HepG2 (cell line): ENCODE data around the gene CHMP4B. TPM values are rescaled to one million over a fixed set of nuclear protein-coding genes. Genes with fewer than 3 reads are reported as not detected.

Experiments used
- ARNT2 ChIP-seq: sonication (generic); formaldehyde crosslinking; IDR thresholded peaks from 2 replicates; pipeline ENCODE4 v1.8.0; 2022; ENCODE audit warnings: mild to moderate bottlenecking, low read depth, missing genetic modification reagents, moderate library complexity
- FOXA3 ChIP-seq: IDR thresholded peaks from 2 replicates; pipeline ENCODE4 v1.6.1; 2016; ENCODE audit warnings: missing genetic modification reagents, missing compliant biosample characterization
- HIVEP1 ChIP-seq: sonication (generic); formaldehyde crosslinking; IDR thresholded peaks from 2 replicates; pipeline ENCODE4 v1.4.0; 2020; ENCODE audit warnings: mild to moderate bottlenecking, missing genetic modification reagents
- HMGXB4 ChIP-seq, 2 experiments: sonication (generic) in 1 of 2; formaldehyde crosslinking in 1 of 2; IDR thresholded peaks; 2 replicates each; pipeline versions ENCODE4 v1.4.0 to v1.6.1; 2018 to 2020; ENCODE audit warnings: missing genetic modification reagents in 2 of 2, borderline replicate concordance in 1 of 2, low read depth in 1 of 2, mild to moderate bottlenecking in 1 of 2, missing biosample characterization in 1 of 2
- KLF6 ChIP-seq: IDR thresholded peaks from 2 replicates; pipeline ENCODE4 v1.8.0; 2016; ENCODE audit warnings: missing biosample characterization, missing genetic modification reagents
- NFATC3 ChIP-seq: sonication (generic); formaldehyde crosslinking; IDR thresholded peaks from 2 replicates; pipeline ENCODE4 v1.5.1; 2020; ENCODE audit warnings: mild to moderate bottlenecking, missing genetic modification reagents
- NFE2L2 ChIP-seq: fragments of 150-350 bp; IDR thresholded peaks from 2 replicates; pipeline ENCODE4 v1.6.1; 2014; ENCODE audit warnings: low read length
- POLR2A ChIP-seq, 2 experiments: IDR thresholded peaks; 2 replicates each; pipeline ENCODE4 v1.6.1; 2011; ENCODE audit warnings: low read depth in 2 of 2, low read length in 2 of 2, mild to moderate bottlenecking in 1 of 2, moderate library complexity in 1 of 2; ENCODE audit not compliant: insufficient read depth in 1 of 2
- RARA ChIP-seq: IDR thresholded peaks from 2 replicates; pipeline ENCODE4 v1.6.1; 2016; ENCODE audit warnings: missing genetic modification reagents, missing compliant biosample characterization
- REL ChIP-seq: sonication (generic); formaldehyde crosslinking; conservative IDR thresholded peaks from 2 replicates; pipeline ENCODE4 v1.8.0; 2022; ENCODE audit warnings: mild to moderate bottlenecking, missing genetic modification reagents, moderate library complexity
- RXRB ChIP-seq: IDR thresholded peaks from 2 replicates; pipeline ENCODE4 v1.6.1; 2016; ENCODE audit warnings: borderline replicate concordance, missing genetic modification reagents, missing compliant biosample characterization
- SMAD9 ChIP-seq: sonication (generic); formaldehyde crosslinking; IDR thresholded peaks from 2 replicates; pipeline ENCODE4 v1.5.1; 2020; ENCODE audit warnings: mild to moderate bottlenecking, missing genetic modification reagents
- WIZ ChIP-seq: sonication (generic); formaldehyde crosslinking; IDR thresholded peaks from 2 replicates; pipeline ENCODE4 v1.5.1; 2020; ENCODE audit warnings: mild to moderate bottlenecking, missing genetic modification reagents
- ZFP62 ChIP-seq: sonication (generic); formaldehyde crosslinking; IDR thresholded peaks from 2 replicates; pipeline ENCODE4 v1.4.0; 2020; ENCODE audit warnings: missing genetic modification reagents
- ZNF33B ChIP-seq: sonication (generic); formaldehyde crosslinking; IDR thresholded peaks from 2 replicates; pipeline ENCODE4 v1.5.1; 2020; ENCODE audit warnings: mild to moderate bottlenecking, missing genetic modification reagents
- ZNF577 ChIP-seq: sonication (generic); formaldehyde crosslinking; IDR thresholded peaks from 2 replicates; pipeline ENCODE4 v1.4.0; 2020; ENCODE audit warnings: mild to moderate bottlenecking, low read depth, missing genetic modification reagents, borderline replicate concordance
- ZNF670 ChIP-seq: sonication (generic); formaldehyde crosslinking; IDR thresholded peaks from 2 replicates; pipeline ENCODE4 v1.8.0; 2022; ENCODE audit warnings: mild to moderate bottlenecking, missing genetic modification reagents, borderline replicate concordance
- ZSCAN25 ChIP-seq: sonication (generic); formaldehyde crosslinking; IDR thresholded peaks from 2 replicates; pipeline ENCODE4 v1.8.0; 2022; ENCODE audit warnings: mild to moderate bottlenecking, missing genetic modification reagents
- polyA plus RNA-seq, 8 experiments: library from polyadenylated mRNA; depleted of rRNA in 3 of 8; stranded (reverse) in 7 of 8; unstranded in 1 of 8; fragments of >200 nt; fragmentation: Illumina TruSeq in 4 of 8; extraction: Trizol in 4 of 8; gene quantifications; 2 replicates each; pipeline versions ENCODE4 v1.2.1 to v1.2.3, GENCODE V29; 2011 to 2016; ENCODE audit warnings: low read depth in 4 of 8, missing spikeins in 1 of 8, mixed read lengths in 1 of 8; ENCODE audit not compliant: insufficient read depth in 1 of 8
- total RNA-seq, 5 experiments: library from RNA; depleted of rRNA; stranded (reverse); fragments of >200 nt; fragmentation: Illumina TruSeq; extraction: Trizol; gene quantifications; 2 replicates each; pipeline ENCODE4 v1.2.3, GENCODE V29; 2016; ENCODE audit warnings: low read depth in 1 of 5
- TF ChIP-seq, protein P1 (sequence below): sonication (generic); formaldehyde crosslinking; IDR thresholded peaks from 2 replicates; pipeline ENCODE4 v1.5.0; 2020; ENCODE audit warnings: mild to moderate bottlenecking, low read depth, missing genetic modification reagents, borderline replicate concordance
- TF ChIP-seq, protein P2 (sequence below): sonication (generic); formaldehyde crosslinking; IDR thresholded peaks from 2 replicates; pipeline ENCODE4 v1.4.0; 2020; ENCODE audit warnings: missing genetic modification reagents
- TF ChIP-seq, protein P3 (sequence below): IDR thresholded peaks from 2 replicates; pipeline ENCODE4 v1.6.1; 2016; ENCODE audit warnings: missing compliant biosample characterization, missing genetic modification reagents, borderline replicate concordance

The CHMP4B gene
- total and polyA plus RNA-seq, 2 of the 13 experiments (the other 11 are each of a cell fraction or from before 2014, with no cell fraction given) = 40.1 to 45.6 TPM

DNA sequence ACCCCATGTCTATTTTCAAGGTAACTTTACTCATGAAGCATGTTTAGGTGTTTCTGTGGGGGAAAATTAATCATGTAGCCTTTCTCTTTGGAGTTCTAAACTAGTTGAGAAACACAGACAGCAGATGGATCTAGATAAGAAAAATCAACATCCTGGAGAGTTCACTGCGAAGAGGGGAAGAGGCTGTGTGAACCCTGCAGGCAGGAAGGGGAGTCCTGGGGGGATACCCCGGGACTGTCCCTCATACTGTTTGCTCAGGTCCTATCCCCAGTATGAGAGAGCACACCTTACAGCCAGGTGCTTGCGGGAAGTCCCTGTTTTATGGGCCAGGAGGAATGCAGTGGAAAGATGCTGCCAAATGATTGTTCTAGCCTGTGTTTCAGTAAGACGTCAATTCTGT lies 32.7 kb downstream of the CHMP4B start (continued):
- TF ChIP-seq ARNT2 (CRISPR knock-in tag) (no peak), SMAD9 (CRISPR knock-in tag) (no peak), REL (CRISPR knock-in tag) (no peak), KLF6 (CRISPR knock-in tag) (no peak), NFE2L2 (no peak), POLR2A (IDR thresholded peaks at IDR 0.05; ENCODE audit: insufficient read depth in 1 of 2, low read depth in 2 of 2, low read length in 2 of 2) (no peak), HIVEP1 (CRISPR knock-in tag) (peak; percentile 71; the same call in 1 of the 2 replicates), ZNF577 (CRISPR knock-in tag) (no peak), ZSCAN25 (CRISPR knock-in tag) (no peak), RARA (CRISPR knock-in tag) (peak; percentile 59), HMGXB4 (CRISPR knock-in tag; IDR thresholded peaks at IDR 0.05; ENCODE audit: borderline replicate concordance in 1 of 2, low read depth in 1 of 2) (no peak), NFATC3 (CRISPR knock-in tag) (no peak), RXRB (CRISPR knock-in tag) (peak; percentile 28; the same call in 1 of the 2 replicates), ZNF670 (CRISPR knock-in tag) (no peak), FOXA3 (CRISPR knock-in tag) (peak; percentile 51), ZNF33B (no peak), WIZ (no peak), ZFP62 (CRISPR knock-in tag) (no peak)
- TF ChIP-seq, protein P1, sequence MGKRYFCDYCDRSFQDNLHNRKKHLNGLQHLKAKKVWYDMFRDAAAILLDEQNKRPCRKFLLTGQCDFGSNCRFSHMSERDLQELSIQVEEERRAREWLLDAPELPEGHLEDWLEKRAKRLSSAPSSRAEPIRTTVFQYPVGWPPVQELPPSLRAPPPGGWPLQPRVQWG (CRISPR knock-in tag) = no peak
- TF ChIP-seq, protein P2, sequence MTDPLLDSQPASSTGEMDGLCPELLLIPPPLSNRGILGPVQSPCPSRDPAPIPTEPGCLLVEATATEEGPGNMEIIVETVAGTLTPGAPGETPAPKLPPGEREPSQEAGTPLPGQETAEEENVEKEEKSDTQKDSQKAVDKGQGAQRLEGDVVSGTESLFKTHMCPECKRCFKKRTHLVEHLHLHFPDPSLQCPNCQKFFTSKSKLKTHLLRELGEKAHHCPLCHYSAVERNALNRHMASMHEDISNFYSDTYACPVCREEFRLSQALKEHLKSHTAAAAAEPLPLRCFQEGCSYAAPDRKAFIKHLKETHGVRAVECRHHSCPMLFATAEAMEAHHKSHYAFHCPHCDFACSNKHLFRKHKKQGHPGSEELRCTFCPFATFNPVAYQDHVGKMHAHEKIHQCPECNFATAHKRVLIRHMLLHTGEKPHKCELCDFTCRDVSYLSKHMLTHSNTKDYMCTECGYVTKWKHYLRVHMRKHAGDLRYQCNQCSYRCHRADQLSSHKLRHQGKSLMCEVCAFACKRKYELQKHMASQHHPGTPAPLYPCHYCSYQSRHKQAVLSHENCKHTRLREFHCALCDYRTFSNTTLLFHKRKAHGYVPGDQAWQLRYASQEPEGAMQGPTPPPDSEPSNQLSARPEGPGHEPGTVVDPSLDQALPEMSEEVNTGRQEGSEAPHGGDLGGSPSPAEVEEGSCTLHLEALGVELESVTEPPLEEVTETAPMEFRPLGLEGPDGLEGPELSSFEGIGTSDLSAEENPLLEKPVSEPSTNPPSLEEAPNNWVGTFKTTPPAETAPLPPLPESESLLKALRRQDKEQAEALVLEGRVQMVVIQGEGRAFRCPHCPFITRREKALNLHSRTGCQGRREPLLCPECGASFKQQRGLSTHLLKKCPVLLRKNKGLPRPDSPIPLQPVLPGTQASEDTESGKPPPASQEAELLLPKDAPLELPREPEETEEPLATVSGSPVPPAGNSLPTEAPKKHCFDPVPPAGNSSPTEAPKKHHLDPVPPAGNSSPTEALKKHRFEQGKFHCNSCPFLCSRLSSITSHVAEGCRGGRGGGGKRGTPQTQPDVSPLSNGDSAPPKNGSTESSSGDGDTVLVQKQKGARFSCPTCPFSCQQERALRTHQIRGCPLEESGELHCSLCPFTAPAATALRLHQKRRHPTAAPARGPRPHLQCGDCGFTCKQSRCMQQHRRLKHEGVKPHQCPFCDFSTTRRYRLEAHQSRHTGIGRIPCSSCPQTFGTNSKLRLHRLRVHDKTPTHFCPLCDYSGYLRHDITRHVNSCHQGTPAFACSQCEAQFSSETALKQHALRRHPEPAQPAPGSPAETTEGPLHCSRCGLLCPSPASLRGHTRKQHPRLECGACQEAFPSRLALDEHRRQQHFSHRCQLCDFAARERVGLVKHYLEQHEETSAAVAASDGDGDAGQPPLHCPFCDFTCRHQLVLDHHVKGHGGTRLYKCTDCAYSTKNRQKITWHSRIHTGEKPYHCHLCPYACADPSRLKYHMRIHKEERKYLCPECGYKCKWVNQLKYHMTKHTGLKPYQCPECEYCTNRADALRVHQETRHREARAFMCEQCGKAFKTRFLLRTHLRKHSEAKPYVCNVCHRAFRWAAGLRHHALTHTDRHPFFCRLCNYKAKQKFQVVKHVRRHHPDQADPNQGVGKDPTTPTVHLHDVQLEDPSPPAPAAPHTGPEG (CRISPR knock-in tag) = no peak
- TF ChIP-seq, protein P3, sequence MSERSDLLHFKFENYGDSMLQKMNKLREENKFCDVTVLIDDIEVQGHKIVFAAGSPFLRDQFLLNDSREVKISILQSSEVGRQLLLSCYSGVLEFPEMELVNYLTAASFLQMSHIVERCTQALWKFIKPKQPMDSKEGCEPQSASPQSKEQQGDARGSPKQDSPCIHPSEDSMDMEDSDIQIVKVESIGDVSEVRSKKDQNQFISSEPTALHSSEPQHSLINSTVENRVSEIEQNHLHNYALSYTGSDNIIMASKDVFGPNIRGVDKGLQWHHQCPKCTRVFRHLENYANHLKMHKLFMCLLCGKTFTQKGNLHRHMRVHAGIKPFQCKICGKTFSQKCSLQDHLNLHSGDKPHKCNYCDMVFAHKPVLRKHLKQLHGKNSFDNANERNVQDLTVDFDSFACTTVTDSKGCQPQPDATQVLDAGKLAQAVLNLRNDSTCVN (CRISPR knock-in tag) = no peak
